GM12864 (cell line): Measurements from ENCODE around the gene SLC25A34.

Experiments
- DNase-seq: peaks from one replicate; pipeline ENCODE4 v3.0.0-alpha.2; 2011; ENCODE audit warnings: low read depth
- H3K4me3 ChIP-seq: 2 replicates; pipeline ENCODE4 v1.5.1; 2011; ENCODE audit warnings: mild to moderate bottlenecking, low read depth, low read length, control low read depth
- CTCF ChIP-seq: IDR thresholded peaks from 2 replicates; pipeline ENCODE4 v1.5.1; 2011; ENCODE audit warnings: low read depth, mild to moderate bottlenecking, moderate library complexity, low read length, control low read depth, inconsistent platforms; ENCODE audit errors: missing control alignments

Gene SLC25A34

GRCh38 chr1:15764890-15765289 lies 28.8 kb downstream of the SLC25A34 start:
- no peak for TF ChIP-seq CTCF
- DNase-seq: no peak
- no peak overlapping the region for H3K4me3 ChIP-seq

GRCh38 chr1:15765495-15766194 lies 29.6 kb downstream of the SLC25A34 start:
- no peak for DNase-seq
- no peak for TF ChIP-seq CTCF
- no peak overlapping the region for H3K4me3 ChIP-seq

- no peak for DNase-seq
- H3K4me3 ChIP-seq: no peak overlapping the region
- no peak for TF ChIP-seq CTCF
These were observed 31.9 kb downstream of the SLC25A34 start for GRCh38 chr1:15767941-15768340.

GRCh38 chr1:15768388-15768787 lies 32.3 kb downstream of the SLC25A34 start:
- H3K4me3 ChIP-seq: no peak overlapping the region
- no peak for TF ChIP-seq CTCF
- DNase-seq: no peak

- no peak for TF ChIP-seq CTCF
- no peak overlapping the region for H3K4me3 ChIP-seq
- no peak for DNase-seq
These were observed 34.4 kb downstream of the SLC25A34 start for GRCh38 chr1:15770313-15770962.

- DNase-seq: no peak
- no peak for TF ChIP-seq CTCF
- no peak overlapping the region for H3K4me3 ChIP-seq
These were observed 35.9 kb downstream of the SLC25A34 start for GRCh38 chr1:15771836-15772515.
